ENCODE results near the gene CSTA.

Gene CSTA

GRCh38 chr3:122324871-122325323 is at the start of gene CSTA:
CSTA (plus strand) TSS chr3:122325248; CDS start chr3:122325293, 45 bp downstream.
- DNase-seq: no peak

GRCh38 chr3:122281891-122282290 is 43.2 kb upstream of the CSTA start:
- DNase-seq: no peak

- peak; percentile 3 for DNase-seq
Measured at GRCh38 chr3:122283796-122284445, 41.1 kb upstream of the CSTA start.

GRCh38 chr3:122284486-122284885 is 40.6 kb upstream of the CSTA start:
- no peak for DNase-seq

GRCh38 chr3:122294359-122294758 is 30.7 kb upstream of the CSTA start:
- no peak for DNase-seq

GRCh38 chr3:122295266-122296062 is 29.6 kb upstream of the CSTA start:
- no peak for DNase-seq

GRCh38 chr3:122298239-122298638 is 26.8 kb upstream of the CSTA start:
- DNase-seq: no peak

- no peak for DNase-seq
Measured at GRCh38 chr3:122299215-122299614, 25.8 kb upstream of the CSTA start.

- no peak for DNase-seq
Measured at GRCh38 chr3:122299872-122300460, 25.1 kb upstream of the CSTA start.

- DNase-seq: no peak
Measured at GRCh38 chr3:122301063-122301462, 24.0 kb upstream of the CSTA start.

GRCh38 chr3:122305818-122306621 is 19.0 kb upstream of the CSTA start:
- DNase-seq: peak; percentile 2

GRCh38 chr3:122306622-122306953 is 18.5 kb upstream of the CSTA start:
- DNase-seq: no peak

GRCh38 chr3:122307094-122307687 is 17.9 kb upstream of the CSTA start:
- DNase-seq: no peak

- no peak for DNase-seq
Measured at GRCh38 chr3:122307976-122308375, 17.1 kb upstream of the CSTA start.

GRCh38 chr3:122310361-122310760 is 14.7 kb upstream of the CSTA start:
- peak; percentile 5 for DNase-seq

GRCh38 chr3:122312826-122313225 is 12.2 kb upstream of the CSTA start:
- no peak for DNase-seq

- DNase-seq: no peak
Measured at GRCh38 chr3:122313281-122313680, 11.8 kb upstream of the CSTA start.

- DNase-seq: no peak
Measured at GRCh38 chr3:122314228-122314876, 10.7 kb upstream of the CSTA start.

- no peak for DNase-seq
Measured at GRCh38 chr3:122315619-122316018, 9.4 kb upstream of the CSTA start.

GRCh38 chr3:122316368-122316767 is 8.7 kb upstream of the CSTA start:
- DNase-seq: no peak

- no peak for DNase-seq
Measured at GRCh38 chr3:122318620-122319019, 6.4 kb upstream of the CSTA start.

Data from NCI-H69 (cell line).